Cardiac fibroblast (primary cell): ENCODE results near the gene PCSK2.

ENCODE experiments used
- DNase-seq, 2 donors: peaks; one replicate each; pipeline versions ENCODE4 v3.0.0 to v3.0.0-alpha.2; 2010; ENCODE audit warnings: low read depth in 2 of 2
- H3K4me3 ChIP-seq, 2 donors: replicated peaks in 1 of 2; 1 replicate in 1 of 2; 2 replicates in 1 of 2; pipeline ENCODE4 v1.5.1; 2011; ENCODE audit warnings: low read depth in 2 of 2, low read length in 2 of 2, mild to moderate bottlenecking in 2 of 2, moderate library complexity in 1 of 2
- TF ChIP-seq, protein P1 (sequence below): IDR thresholded peaks from one replicate; pipeline ENCODE4 v1.5.1; 2011; ENCODE audit warnings: low read depth, mild to moderate bottlenecking, low read length, inconsistent platforms

The PCSK2 gene

GRCh38 chr20:17226410-17227218 lies at the start of gene PCSK2:
Gene PCSK2 (plus strand): TSS chr20:17227040. CDS start chr20:17227306, 266 bp downstream.
- TF ChIP-seq, protein P1, sequence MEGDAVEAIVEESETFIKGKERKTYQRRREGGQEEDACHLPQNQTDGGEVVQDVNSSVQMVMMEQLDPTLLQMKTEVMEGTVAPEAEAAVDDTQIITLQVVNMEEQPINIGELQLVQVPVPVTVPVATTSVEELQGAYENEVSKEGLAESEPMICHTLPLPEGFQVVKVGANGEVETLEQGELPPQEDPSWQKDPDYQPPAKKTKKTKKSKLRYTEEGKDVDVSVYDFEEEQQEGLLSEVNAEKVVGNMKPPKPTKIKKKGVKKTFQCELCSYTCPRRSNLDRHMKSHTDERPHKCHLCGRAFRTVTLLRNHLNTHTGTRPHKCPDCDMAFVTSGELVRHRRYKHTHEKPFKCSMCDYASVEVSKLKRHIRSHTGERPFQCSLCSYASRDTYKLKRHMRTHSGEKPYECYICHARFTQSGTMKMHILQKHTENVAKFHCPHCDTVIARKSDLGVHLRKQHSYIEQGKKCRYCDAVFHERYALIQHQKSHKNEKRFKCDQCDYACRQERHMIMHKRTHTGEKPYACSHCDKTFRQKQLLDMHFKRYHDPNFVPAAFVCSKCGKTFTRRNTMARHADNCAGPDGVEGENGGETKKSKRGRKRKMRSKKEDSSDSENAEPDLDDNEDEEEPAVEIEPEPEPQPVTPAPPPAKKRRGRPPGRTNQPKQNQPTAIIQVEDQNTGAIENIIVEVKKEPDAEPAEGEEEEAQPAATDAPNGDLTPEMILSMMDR: no peak
- peak; percentile 12 to 26 for DNase-seq
- no peak within 1 kb of the TSS for H3K4me3 ChIP-seq

DNA sequence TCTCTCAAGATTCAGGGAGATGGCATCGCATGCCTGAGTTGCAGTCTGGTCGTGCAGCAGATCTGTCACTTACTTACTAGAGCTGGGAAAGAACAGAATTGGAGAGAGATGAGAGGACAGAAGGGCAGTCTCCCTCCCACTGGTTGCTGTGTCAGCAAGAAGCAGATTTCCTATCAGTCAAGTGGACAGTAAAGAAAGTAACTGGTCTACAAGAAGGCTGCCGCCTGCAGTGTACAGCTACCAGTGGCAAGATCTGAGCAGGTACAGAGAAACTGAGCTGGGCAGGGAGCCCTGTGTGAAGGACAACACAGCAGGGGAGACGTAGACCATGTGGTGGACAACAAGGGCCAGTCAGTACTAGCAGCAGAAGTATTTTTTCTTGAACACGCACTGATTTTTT lies 49.5 kb upstream of the PCSK2 start:
- H3K4me3 ChIP-seq: no peak overlapping the region
- DNase-seq: no peak
- TF ChIP-seq, protein P1: no peak

GRCh38 chr20:17179840-17180239 lies 47.0 kb upstream of the PCSK2 start:
- DNase-seq: no peak
- no peak overlapping the region for H3K4me3 ChIP-seq
- TF ChIP-seq, protein P1: no peak

DNA sequence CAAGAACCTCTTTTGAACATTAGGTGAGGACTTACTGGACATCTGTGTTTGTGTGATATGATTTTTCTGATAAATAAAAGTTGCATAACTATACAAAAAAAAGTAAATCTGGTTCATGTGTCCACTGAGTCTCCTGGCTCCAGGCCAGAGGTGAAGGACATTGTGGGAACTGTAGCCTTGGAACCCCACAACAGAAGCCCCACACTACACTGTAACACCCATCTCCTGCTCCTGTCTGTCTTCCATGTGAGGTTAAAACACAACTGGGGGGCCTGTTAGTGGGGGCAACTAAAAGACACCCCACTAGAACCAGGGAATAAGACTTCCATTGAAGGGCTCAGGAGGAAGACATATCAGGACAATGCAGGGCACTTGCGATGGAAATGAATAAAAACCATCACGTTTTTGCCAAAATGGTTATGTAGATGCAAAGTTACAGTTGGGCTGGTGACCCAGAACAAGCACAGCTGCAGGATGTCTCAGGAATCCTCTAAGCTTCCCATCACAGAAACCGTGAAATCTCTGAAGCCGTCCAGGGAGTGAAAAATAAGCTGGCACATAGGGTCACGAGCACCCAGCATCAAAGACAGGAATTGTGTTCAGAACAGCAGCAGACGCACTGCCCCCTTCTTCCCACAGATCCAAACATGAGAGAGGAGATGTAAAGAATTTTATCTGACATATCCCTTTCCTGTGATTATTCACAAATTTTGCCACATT lies 36.7 kb upstream of the PCSK2 start:
- no peak overlapping the region for H3K4me3 ChIP-seq
- TF ChIP-seq, protein P1: no peak
- no peak for DNase-seq

DNA sequence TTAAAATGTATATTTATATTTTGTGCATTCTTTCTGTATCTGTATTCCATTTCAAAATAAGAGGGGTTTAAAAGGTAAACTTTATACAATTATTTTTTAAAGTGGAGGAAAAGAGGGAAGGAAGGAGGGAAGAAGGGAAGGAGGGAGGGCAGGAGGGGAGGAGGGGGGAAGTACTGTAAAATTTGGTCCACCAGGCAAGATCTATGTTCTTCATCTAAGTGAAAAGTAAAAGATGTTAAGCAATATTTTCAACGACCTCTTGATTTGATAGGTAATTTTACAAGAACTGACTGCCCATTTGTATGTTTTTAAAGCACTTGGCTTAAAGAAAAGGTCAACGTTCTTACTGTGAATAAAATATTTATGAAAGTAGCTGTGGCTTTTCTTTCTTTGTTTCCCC lies 29.8 kb upstream of the PCSK2 start:
- no peak for DNase-seq
- no peak overlapping the region for H3K4me3 ChIP-seq
- TF ChIP-seq, protein P1: no peak

DNA sequence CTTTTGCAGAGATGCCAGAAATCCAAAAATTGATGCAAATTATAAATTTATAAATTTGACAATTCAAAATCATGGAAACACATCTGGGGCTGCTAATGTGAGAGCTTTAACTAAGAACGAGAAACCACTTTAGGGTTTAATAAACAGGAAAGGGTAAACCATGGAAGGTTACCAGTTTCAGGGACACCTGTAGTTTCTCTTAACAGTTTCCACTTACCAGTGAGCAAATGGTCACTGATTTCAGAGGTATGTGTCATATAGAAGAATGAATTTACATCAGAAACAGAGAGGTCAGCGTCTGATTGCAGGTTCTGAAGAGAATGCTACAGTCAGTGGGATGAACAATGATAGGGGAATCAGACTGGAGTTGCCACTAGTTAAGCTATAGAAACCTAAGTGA lies 24.8 kb upstream of the PCSK2 start:
- H3K4me3 ChIP-seq: no peak overlapping the region
- TF ChIP-seq, protein P1: no peak
- no peak for DNase-seq
